H1 (cell line): ENCODE measurements around the gene COL4A3.

Source experiments
- EP300 ChIP-seq, 2 experiments: IDR thresholded peaks; 1 replicate in 1 of 2; 2 replicates in 1 of 2; pipeline ENCODE4 v1.6.1; 2011 to 2012; ENCODE audit warnings: low read depth in 2 of 2, low read length in 2 of 2, mild to moderate bottlenecking in 2 of 2, borderline replicate concordance in 1 of 2, inconsistent platforms in 1 of 2, moderate library complexity in 1 of 2
- EZH2 ChIP-seq: fragments of 200-600 bp; sonication (generic); IDR thresholded peaks from 2 replicates; pipeline ENCODE4 v1.7.1; 2012; ENCODE audit warnings: low read depth, mild to moderate bottlenecking, moderate library complexity, low read length, inconsistent platforms; ENCODE audit not compliant: severe bottlenecking
- HDAC2 ChIP-seq, 2 experiments: fragments of 300-600 bp in 1 of 2; sonication (generic) in 1 of 2; IDR thresholded peaks; 2 replicates each; pipeline ENCODE4 v1.6.1; 2011 to 2012; ENCODE audit warnings: low read depth in 2 of 2, low read length in 2 of 2, mild to moderate bottlenecking in 2 of 2, moderate library complexity in 2 of 2, borderline replicate concordance in 1 of 2, inconsistent platforms in 1 of 2
- NANOG ChIP-seq: IDR thresholded peaks from 2 replicates; pipeline ENCODE4 v1.6.1; 2011; ENCODE audit warnings: low read length, low read depth, mild to moderate bottlenecking, inconsistent platforms; ENCODE audit not compliant: insufficient read depth, poor library complexity, severe bottlenecking
- POLR2A ChIP-seq, 2 experiments: IDR thresholded peaks; 1 replicate in 1 of 2; 2 replicates in 1 of 2; pipeline ENCODE4 v1.6.1; 2011; ENCODE audit warnings: low read depth in 2 of 2, low read length in 2 of 2, mild to moderate bottlenecking in 2 of 2; ENCODE audit errors: control extremely low read depth in 1 of 2
- POLR2AphosphoS5 ChIP-seq: IDR thresholded peaks from 2 replicates; pipeline ENCODE4 v1.6.1; 2011; ENCODE audit warnings: low read depth, low read length
- SRF ChIP-seq: IDR thresholded peaks from 2 replicates; pipeline ENCODE4 v1.6.1; 2011; ENCODE audit warnings: mild to moderate bottlenecking, low read depth, low read length, moderate library complexity
- ZNF274 ChIP-seq: IDR thresholded peaks from 2 replicates; pipeline ENCODE4 v1.7.0; 2012; ENCODE audit warnings: low read length, borderline replicate concordance; ENCODE audit errors: extremely low read depth

DNA sequence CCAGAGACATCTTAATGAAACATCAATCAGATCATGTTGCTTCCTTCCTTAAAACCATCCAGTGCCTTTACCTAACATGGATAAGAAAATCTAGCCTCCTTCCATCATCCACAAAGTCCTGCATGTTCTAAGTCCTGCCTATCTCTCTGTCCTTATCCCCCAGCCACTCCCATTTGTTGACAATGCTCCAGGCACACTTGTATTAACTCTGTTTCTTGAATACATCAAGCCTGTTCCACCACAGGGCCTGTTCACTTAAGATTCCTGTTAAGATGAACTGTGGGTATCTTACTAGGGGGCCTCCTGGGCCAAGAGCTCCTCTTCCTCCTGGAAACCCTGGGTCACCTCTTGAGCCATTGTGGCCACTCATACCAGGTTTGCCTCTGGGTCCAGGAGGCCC lies 46.1 kb upstream of the COL4A3 start:
- TF ChIP-seq POLR2AphosphoS5 (no peak), SRF (no peak), EZH2 (no peak), HDAC2 (IDR thresholded peaks at IDR 0.05; ENCODE audit: borderline replicate concordance in 1 of 2, low read depth in 2 of 2, low read length in 2 of 2) (no peak), ZNF274 (no peak), POLR2A (IDR thresholded peaks at IDR 0.05; ENCODE audit: control extremely low read depth in 1 of 2, low read depth in 2 of 2, low read length in 2 of 2) (no peak), EP300 (IDR thresholded peaks at IDR 0.05; ENCODE audit: borderline replicate concordance in 1 of 2, low read depth in 2 of 2, low read length in 2 of 2) (no peak), NANOG (no peak)
